ENCODE data around the gene MAP3K20. TPM values are rescaled to one million over a fixed set of nuclear protein-coding genes. Genes with fewer than 3 reads are reported as not detected.

MAP3K20 gene
- total and polyA plus RNA-seq, 2 of the 4 experiments (the other 2 are of a cell fraction), result 27.5 to 84.4 TPM

- Histone ChIP-seq H3K14ac (replicated peaks; ENCODE audit: low read depth, low read length) (no peak overlapping the region), H3K4me3 (ENCODE audit: insufficient read depth, low read depth, low read length) (no peak overlapping the region), H3K9ac (ENCODE audit: low read depth, low read length) (no peak overlapping the region), H3K9me1 (ENCODE audit: insufficient read depth, low read length) (0 out of 2 replicates have a peak, but pooled peaks cover 2% of the 10 kb centered on the region), H4K91ac (ENCODE audit: insufficient read depth, low read depth, low read length) (no peak overlapping the region), H2BK5ac (ENCODE audit: low read depth, low read length, poor library complexity, severe bottlenecking) (no peak overlapping the region), H3K4me2 (ENCODE audit: low read depth, low read length) (no peak overlapping the region), H4K20me1 (ENCODE audit: insufficient read depth, low read length) (no peaks in the 10 kb centered on the region), H3K9me3 (ENCODE audit: control insufficient read depth, insufficient read depth, low read length) (no peaks in the 10 kb centered on the region), H2AFZ (replicated peaks; ENCODE audit: low read length, poor library complexity) (no peak overlapping the region), H3K4me1 (ENCODE audit: control insufficient read depth, insufficient read depth, low read length) (no peaks in the 10 kb centered on the region), H3K27ac (ENCODE audit: insufficient read depth, low read length) (no peak overlapping the region), H4K8ac (ENCODE audit: low read depth in 2 of 2, low read length in 2 of 2) (no peak overlapping the region), H2AK5ac (ENCODE audit: low read depth, low read length) (no peak overlapping the region), H3K79me1 (ENCODE audit: low read depth in 1 of 2, low read length in 2 of 2) (no peaks in the 10 kb centered on the region), H3K56ac (ENCODE audit: extremely low read depth, insufficient read depth, low read length) (no peak overlapping the region), H3K4ac (ENCODE audit: low read depth, low read length) (no peak overlapping the region), H3K23ac (ENCODE audit: low read depth, low read length) (no peak overlapping the region), H3K18ac (ENCODE audit: low read depth, low read length) (no peak overlapping the region), H2BK20ac (ENCODE audit: low read depth, low read length) (no peak overlapping the region), H2BK15ac (ENCODE audit: low read depth, low read length) (no peak overlapping the region), H4K5ac (ENCODE audit: low read depth, low read length) (no peak overlapping the region), H3K27me3 (ENCODE audit: control insufficient read depth, insufficient read depth, low read length) (no peaks in the 10 kb centered on the region), H3K36me3 (ENCODE audit: control insufficient read depth, insufficient read depth, low read length) (peaks cover 12% of the 10 kb centered on the region), H2AK9ac (replicated peaks; ENCODE audit: low read depth, low read length, poor library complexity) (no peak overlapping the region), H2BK120ac (ENCODE audit: low read depth, low read length) (no peak overlapping the region)
- intact Hi-C loops (cut with micrococcal nuclease), result no loop called here
- POLR2A ChIA-PET (ENCODE audit: unreplicated experiment), result interaction anchor here (0.5 kb wide), 1 partner anchor 163 kb away, joined by 5 read pairs; no protein-coding TSS in a partner anchor
- in situ Hi-C loops (cut with MboI; ENCODE audit: low sequenced_read_pairs), result no loop called here
- no TSS peak for BruUV-seq (replicated peaks)
- DNase-seq (peak; percentile 44), ATAC-seq (ENCODE audit: low read depth) (no peak; the same call in 1 of the 2 replicates)
- TF ChIP-seq CHD1 (IDR thresholded peaks at IDR 0.05; ENCODE audit: low read depth, low read length), result no peak
- TF ChIP-seq BHLHE40 (IDR thresholded peaks at IDR 0.05; ENCODE audit: low read depth, low read length), result no peak
- TF ChIP-seq RFX5 (IDR thresholded peaks at IDR 0.05; ENCODE audit: low read depth, low read length), result no peak
- no peak for TF ChIP-seq SMC3 (IDR thresholded peaks at IDR 0.05; ENCODE audit: low read depth, low read length)
- no peak for TF ChIP-seq RAD21 (IDR thresholded peaks at IDR 0.05; ENCODE audit: low read length)
- no peak for TF ChIP-seq POLR2A (IDR thresholded peaks at IDR 0.05; ENCODE audit: low read depth, low read length)
- no peak for TF ChIP-seq FOS (IDR thresholded peaks at IDR 0.05; ENCODE audit: low read depth, low read length)
- TF ChIP-seq MAFK (IDR thresholded peaks at IDR 0.05; ENCODE audit: low read depth, low read length), result no peak
- no peak for TF ChIP-seq CTCF (conservative IDR thresholded peaks at IDR 0.05; ENCODE audit: low read depth, low read length)
- no peak for TF ChIP-seq NFE2L2 (IDR thresholded peaks at IDR 0.05; ENCODE audit: low read depth, low read length)
- no peak for TF ChIP-seq CEBPB (IDR thresholded peaks at IDR 0.05; ENCODE audit: low read depth, low read length)
- no peak for TF ChIP-seq USF2 (IDR thresholded peaks at IDR 0.05; ENCODE audit: low read depth, low read length)
- TF ChIP-seq MXI1 (IDR thresholded peaks at IDR 0.05; ENCODE audit: borderline replicate concordance, low read depth, low read length), result no peak
- no peak for TF ChIP-seq RCOR1 (IDR thresholded peaks at IDR 0.05; ENCODE audit: insufficient replicate concordance, low read length)
- no peak for TF ChIP-seq ELK1 (IDR thresholded peaks at IDR 0.05; ENCODE audit: borderline replicate concordance, low read depth, low read length)
- dilution Hi-C loops (cut with HindIII; ENCODE audit: low sequenced_read_pairs, unreplicated experiment), result no loop called here
- CTCF ChIA-PET, result no interaction called here
- no CpG with 5 or more reads among the region's 2 CpGs for WGBS, 2 experiments (ENCODE audit: extremely low coverage in 2 of 2, insufficient read length in 1 of 2)
Measured at GRCh38 chr2:173239644-173240043, 164.0 kb downstream of the MAP3K20 start.
